ENCODE results near the gene MRPL55.

- TF ChIP-seq CTCF (optimal IDR thresholded peaks at IDR 0.05 in 1 of 3, IDR thresholded peaks at IDR 0.05 in 1 of 3, conservative IDR thresholded peaks at IDR 0.05 in 1 of 3; ENCODE audit: extremely low read depth in 1 of 3, insufficient read depth in 2 of 3, low read length in 3 of 3) (no peak), EZH2 (IDR thresholded peaks at IDR 0.05; ENCODE audit: low read length) (no peak)
These were observed 18.5 kb downstream of the MRPL55 start for GRCh38 chr1:228090613-228091081.

All from keratinocyte (primary cell).